Measurements from ENCODE around the gene CNN1. TPM values are rescaled to one million over a fixed set of nuclear protein-coding genes. Genes with fewer than 3 reads are reported as not detected.

The CNN1 gene
- 2.6 and 38.0 TPM in 2 replicates for total RNA-seq

DNA sequence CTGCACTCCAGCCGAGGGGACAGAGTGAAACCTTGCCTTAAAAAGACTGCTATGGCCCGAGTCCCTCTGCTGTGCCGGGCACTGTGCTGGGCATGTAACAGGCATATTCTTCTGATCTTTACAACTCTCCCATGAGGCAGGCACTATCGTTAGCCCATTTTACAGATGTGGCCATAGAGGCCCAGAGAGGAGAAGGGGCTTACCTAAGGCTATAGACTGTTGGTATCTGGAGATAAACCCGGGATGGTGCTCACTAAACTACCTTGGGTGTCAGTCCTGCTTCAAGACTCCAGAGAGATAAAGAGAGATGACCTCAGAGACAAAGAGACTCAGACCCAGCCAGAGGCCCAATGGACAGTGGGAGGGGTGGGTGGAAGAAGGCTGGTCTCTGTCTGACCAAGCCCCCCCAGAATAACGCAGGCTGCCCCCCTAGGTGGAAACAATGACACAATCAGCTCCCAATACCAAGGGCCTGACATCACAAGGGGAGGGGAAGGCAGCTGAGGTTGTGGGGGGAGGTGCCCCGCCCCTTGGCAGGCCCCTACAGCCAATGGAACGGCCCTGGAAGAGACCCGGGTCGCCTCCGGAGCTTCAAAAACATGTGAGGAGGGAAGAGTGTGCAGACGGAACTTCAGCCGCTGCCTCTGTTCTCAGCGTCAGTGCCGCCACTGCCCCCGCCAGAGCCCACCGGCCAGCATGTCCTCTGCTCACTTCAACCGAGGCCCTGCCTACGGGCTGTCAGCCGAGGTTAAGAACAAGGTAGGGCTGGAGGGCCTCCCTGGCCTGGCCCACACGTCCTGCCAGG, at the start of gene CNN1:
Gene CNN1 (plus strand): TSS at position 620 of the 805 bp plus-strand sequence. CDS start 77 bp downstream, at position 697.

DNA sequence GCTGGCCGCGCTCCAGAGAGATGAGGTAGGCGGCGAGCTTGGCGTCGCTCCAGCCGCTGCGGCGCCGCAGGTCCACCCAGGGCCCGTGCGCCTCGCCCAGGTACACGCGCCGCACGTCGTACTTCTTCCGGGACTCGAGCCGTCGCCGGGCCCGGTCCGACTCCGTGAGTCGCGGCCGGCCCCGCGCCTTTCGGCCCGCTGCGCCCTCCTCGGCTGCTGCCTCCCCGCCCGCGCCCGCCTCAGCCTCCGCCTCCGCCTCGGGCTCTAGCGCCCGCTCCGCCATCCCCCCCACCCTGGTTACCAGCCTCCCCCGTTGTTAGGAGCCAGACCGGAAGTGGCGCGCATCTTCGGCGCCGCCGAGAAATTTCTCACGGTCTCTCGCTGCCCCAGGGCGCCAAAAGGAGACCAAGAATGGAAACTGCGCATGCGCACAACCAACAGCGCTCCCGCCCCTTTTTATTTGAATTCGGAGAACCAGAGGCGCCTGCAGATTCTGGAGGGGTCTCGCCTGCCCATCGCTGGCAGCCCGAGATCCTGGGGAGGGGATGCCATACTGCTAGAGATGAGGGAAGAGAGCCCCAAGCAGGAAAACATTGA, 33.0 kb upstream of the CNN1 start, which contains the start of gene ZNF653:
Gene ZNF653 (minus strand): TSS at position 336 of the 597 bp plus-strand sequence. CDS start 53 bp downstream, at position 283.

DNA sequence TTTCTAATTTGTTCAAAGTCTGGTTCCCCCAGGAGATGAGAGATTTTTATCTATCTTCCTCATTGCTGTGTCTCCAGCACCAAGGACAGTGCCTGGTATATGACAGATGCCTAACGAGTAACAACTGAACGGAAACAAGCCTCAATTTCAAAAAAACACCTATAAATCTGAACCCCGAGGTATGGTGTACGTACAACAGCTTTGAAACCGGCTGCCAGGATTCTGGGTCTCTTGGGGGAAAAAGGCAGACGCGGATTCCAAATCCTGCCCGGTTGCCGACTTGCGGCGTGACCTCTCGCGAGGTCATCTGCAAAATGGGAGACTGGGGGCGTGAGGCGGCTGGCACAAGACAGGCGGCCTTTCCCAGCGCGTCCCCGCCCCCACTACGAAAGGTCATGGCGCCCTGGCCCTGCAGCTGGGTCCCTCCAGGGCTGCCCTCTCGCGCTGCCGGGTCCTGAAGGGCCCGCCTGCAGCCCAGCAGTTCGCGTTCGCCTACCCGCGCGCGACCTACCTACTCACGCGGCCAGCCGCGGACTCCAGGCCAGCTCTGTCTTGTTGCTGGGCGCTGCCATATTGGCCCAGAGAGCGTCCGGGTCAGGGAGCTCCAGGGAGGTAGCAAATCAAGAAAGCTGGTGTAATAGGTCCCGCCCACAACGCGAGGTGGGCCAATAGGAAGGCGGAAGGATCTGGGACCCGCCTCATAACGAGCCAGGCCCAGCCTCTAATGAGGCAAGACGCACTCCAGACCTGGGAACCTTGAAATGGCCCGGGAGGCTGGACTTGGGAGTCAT, 9.9 kb upstream of the CNN1 start, which contains the start of gene ECSIT:
Gene ECSIT (minus strand): TSS at position 584 of the 791 bp plus-strand sequence. CDS start 9,964 bp downstream, outside the sequence.

DNA sequence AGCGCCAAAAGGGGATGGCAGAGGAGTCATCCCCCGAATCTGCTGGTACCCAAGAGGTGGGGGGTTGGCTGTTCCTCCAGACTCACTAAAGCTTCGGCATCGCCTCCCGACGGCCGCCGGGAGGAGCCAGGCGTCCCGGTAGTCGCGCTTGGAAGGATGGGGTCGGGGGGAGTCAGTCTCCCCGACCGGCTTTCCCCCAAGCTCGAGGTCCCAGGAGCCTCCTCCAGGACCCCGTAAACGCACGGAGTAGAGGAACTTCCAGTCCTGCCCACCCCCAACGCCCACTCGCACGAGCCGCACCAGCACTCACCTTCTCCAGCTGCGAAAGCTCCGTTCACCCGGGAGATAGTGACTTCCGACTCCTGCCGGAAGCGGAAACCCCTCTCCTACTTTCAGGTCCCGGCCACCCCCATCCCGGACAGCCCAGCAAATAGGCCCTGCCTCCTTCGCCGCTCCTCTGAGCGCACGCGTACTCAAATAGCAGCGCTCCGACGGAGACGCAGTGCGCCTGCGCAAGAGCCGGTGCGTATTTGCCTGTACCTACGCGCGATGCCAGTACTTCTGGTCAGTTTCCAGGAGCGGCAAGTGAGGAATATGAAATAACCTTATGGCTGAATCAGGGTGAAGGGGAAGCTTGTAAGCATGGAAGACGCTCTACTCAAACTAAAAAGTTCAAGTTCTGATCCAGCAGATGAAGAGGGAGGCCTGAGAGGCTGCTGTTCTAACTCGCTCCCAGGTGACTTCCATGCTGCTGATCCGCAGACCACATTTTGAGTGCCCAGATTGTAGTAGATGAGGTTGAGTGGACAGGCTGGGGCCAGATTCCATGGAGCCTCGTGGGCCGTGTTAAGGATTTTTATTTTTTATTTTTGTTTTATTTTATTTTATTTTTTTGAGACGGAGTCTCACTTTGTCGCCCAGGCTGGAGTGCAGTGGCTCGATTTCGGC, 20.5 kb downstream of the CNN1 start, which contains the start of gene ELOF1:
Gene ELOF1 (minus strand): TSS at position 350 of the 948 bp plus-strand sequence. CDS start 4,883 bp downstream, outside the sequence.

DNA sequence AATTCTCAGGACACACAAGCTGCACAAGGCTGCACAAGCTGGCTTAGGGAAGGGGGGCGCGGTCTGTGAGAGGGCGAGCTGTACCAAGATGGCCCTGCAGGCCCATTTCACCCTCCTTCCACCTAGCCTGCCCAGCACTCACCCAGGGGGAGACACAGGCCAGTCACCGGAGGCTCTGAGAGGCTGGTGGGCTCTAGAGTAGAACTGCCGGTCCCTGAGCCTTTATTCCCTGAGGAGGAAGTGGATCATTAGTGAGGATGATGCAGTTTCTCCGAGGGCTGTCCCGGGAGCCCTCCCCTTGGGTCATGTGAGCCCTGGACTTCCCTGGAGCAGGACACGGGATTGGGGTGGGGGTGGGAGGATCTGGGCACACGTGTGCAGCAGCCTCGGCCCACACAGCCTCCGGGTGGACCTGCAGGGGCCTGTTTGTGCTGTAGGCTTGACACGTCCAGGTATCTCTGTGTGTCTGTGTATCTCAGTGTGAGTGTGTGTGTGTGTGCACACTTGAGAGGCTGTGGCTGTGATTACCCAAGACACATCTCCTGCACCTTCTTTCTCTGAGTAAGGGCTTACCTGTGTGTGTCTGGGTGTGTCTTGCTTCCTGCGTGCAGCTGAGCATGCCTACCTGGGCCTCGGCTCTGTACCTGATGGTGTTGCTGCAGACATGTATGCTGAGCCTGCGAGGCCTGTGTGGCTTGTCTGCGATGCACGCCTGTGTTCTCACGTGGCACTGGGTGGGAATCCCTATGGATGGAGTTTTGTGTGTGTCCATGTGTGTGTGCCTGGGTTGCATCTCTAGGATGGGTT, 39.0 kb downstream of the CNN1 start, which contains the start of gene ACP5:
Gene ACP5 (minus strand): TSS at position 195 of the 807 bp plus-strand sequence. CDS start 328 bp downstream, outside the sequence.

DNA sequence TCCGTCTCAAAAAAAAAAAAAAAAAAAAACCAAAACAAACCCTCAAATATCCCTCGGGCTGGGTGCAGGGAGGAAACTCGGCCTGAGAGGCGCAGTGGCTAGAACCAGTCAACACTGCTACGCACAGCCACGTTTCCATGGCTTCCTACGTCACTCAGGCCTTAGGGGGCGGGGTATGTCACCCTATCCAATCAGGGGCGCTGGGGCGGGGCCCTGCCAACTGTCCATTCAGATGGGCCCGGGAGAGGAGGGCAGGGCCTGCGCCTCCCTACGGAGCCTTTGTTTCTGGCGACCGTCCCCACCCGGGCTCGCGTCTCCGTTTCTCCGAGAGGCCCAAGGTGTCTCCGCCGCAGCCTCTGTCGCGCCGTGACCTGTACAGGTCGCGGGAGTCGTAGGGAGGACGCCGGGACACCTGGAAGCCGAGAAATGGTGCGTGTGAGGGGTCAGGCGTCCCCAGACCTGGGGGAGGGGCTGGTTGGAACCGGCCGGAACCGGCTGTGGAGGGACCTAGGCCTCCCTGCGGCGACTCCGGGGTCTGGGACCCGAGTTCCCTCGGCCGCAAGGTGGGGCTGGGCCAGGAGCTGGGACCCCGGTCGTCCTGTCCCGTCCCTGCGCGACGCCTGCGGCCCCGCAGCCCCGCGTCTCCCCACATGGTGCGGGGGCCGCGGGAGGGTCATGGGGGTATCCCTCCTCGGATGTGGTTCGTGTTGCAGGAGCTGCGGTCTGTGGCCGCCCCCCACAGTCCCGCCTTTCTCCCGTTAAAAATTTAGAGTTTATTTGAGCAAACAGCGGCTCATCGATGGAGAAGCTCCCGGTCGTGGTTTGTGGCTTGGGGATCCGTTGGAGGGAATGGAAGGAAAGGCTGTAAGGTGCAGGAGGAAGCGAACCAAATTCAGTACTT, 58.8 kb downstream of the CNN1 start, which contains the start of gene ZNF627:
Gene ZNF627 (plus strand): TSS at position 282 of the 901 bp plus-strand sequence. CDS start 145 bp downstream, at position 427.

Other genes starting within 250 kb of the CNN1 start
- gene TSPAN16, start 242.7 kb upstream of the CNN1 start, total RNA-seq, result not detected in 2 replicates
- gene RAB3D, start 199.2 kb upstream of the CNN1 start, total RNA-seq, result 18.2 and 21.1 TPM in 2 replicates
- gene TMEM205, start 192.6 kb upstream of the CNN1 start, total RNA-seq, result 221 and 282 TPM in 2 replicates
- gene CCDC159, start 192.3 kb upstream of the CNN1 start, total RNA-seq, result 6.2 and 9.4 TPM in 2 replicates
- 23.4 and 46.5 TPM in 2 replicates for gene PLPPR2, start 183.4 kb upstream of the CNN1 start, total RNA-seq
- 1.2 and 4.6 TPM in 2 replicates for gene SWSAP1, start 164.2 kb upstream of the CNN1 start, total RNA-seq
- gene EPOR, start 154.5 kb upstream of the CNN1 start, total RNA-seq, result 6.9 and 15.4 TPM in 2 replicates
- under 0.01 and 1.2 TPM in 2 replicates for gene RGL3, start 119.5 kb upstream of the CNN1 start, total RNA-seq
- gene ODAD3, start 103.7 kb upstream of the CNN1 start, total RNA-seq, result 0.13 TPM in 1 of 2 replicates, not detected in the other
- gene PRKCSH, start 103.2 kb upstream of the CNN1 start, total RNA-seq, result 263 and 309 TPM in 2 replicates
- gene ELAVL3, start 57.8 kb upstream of the CNN1 start, total RNA-seq, result 0.52 TPM in 1 of 2 replicates, not detected in the other
- gene ZNF653, start 33.0 kb upstream of the CNN1 start, total RNA-seq, result 5.2 and 10.1 TPM in 2 replicates
- gene ECSIT, start 9.7 kb upstream of the CNN1 start, total RNA-seq, result 45.4 and 46.0 TPM in 2 replicates
- gene ELOF1, start 20.4 kb downstream of the CNN1 start, total RNA-seq, result 41.0 and 44.6 TPM in 2 replicates
- 1.9 TPM in 1 of 2 replicates, not detected in the other for gene ACP5, start 38.8 kb downstream of the CNN1 start, total RNA-seq
- 14.7 and 16.5 TPM in 2 replicates for gene ZNF627, start 58.6 kb downstream of the CNN1 start, total RNA-seq
- 3.0 and 3.4 TPM in 2 replicates for gene ZNF823, start 200.1 kb downstream of the CNN1 start, total RNA-seq
- 2.1 and 2.5 TPM in 2 replicates for gene ZNF441, start 228.1 kb downstream of the CNN1 start, total RNA-seq